Right lobe of liver (tissue), 4 donors: ENCODE results near the gene ADRM1.

Source experiments
- CTCF ChIP-seq, 4 donors: fragments of 200-600 bp in 3 of 4; fragments of 450-650 bp in 1 of 4; IDR thresholded peaks; one replicate each; pipeline versions ENCODE4 v1.5.1 to v1.8.0; 2016 to 2022; ENCODE audit warnings: antibody characterized with exemption in 4 of 4, mild to moderate bottlenecking in 2 of 4
- POLR2A ChIP-seq: fragments of 450-650 bp; IDR thresholded peaks from one replicate; pipeline ENCODE4 v1.6.1; 2017; ENCODE audit warnings: antibody characterized with exemption, mild to moderate bottlenecking
- donor health status: DM: no; HTN: no; CAD: no.
- donor health status: DM: no; HTN: no; CAD: no.
- donor health status: DM: no; HTN: yes; CAD: no.

GRCh38 chr20:62312662-62312977, 9.8 kb downstream of the ADRM1 start:
- TF ChIP-seq CTCF (IDR thresholded peaks at IDR 0.05) (no peak), POLR2A (no peak)
